Kasumi-1 (cell line): ENCODE measurements around the gene SMC1A.
"Not testable (repeated sequence)": the region's sequence is repeated elsewhere in the genome, so short reads cannot be mapped to it uniquely, and the experiment has no call there.

Experiments
- DNase-seq, 2 experiments: peaks; one replicate each; lab custom pipeline; 2025; lab: John Stamatoyannopoulos, UW

Gene SMC1A

GRCh38 chrX:53422086-53422860 is at the start of gene SMC1A:
SMC1A (minus strand) TSS chrX:53422654; CDS start chrX:53422600, 54 bp downstream.
- peak; percentile 83 to 89 for DNase-seq

- DNase-seq, result no peak
Observed at GRCh38 chrX:53471346-53471745, 48.9 kb upstream of the SMC1A start.

- not testable (repeated sequence) for DNase-seq
Observed at GRCh38 chrX:53468659-53469058, 46.2 kb upstream of the SMC1A start.

- DNase-seq, result peak; percentile 2 to 27
Observed at GRCh38 chrX:53458082-53458481, 35.6 kb upstream of the SMC1A start.

GRCh38 chrX:53456254-53456653 is 33.8 kb upstream of the SMC1A start:
- no peak for DNase-seq

- no peak for DNase-seq
Observed at GRCh38 chrX:53452812-53453211, 30.4 kb upstream of the SMC1A start.

- no peak for DNase-seq
Observed at GRCh38 chrX:53449632-53450031, 27.2 kb upstream of the SMC1A start.

GRCh38 chrX:53447441-53447840 is 25.0 kb upstream of the SMC1A start:
- DNase-seq, result no peak

- peak; percentile 36 to 49 for DNase-seq
Observed at GRCh38 chrX:53445977-53446376, 23.5 kb upstream of the SMC1A start.

GRCh38 chrX:53442322-53442631 is 19.8 kb upstream of the SMC1A start:
- peak; percentile 41 to 43 for DNase-seq

- DNase-seq, result peak; percentile 24 to 38
Observed at GRCh38 chrX:53441531-53442321, 19.3 kb upstream of the SMC1A start.

GRCh38 chrX:53440621-53441517 is 18.4 kb upstream of the SMC1A start:
- DNase-seq, result peak; percentile 47 to 53

- no peak for DNase-seq
Observed at GRCh38 chrX:53440101-53440500, 17.6 kb upstream of the SMC1A start.

- no peak for DNase-seq
Observed at GRCh38 chrX:53438832-53439230, 16.4 kb upstream of the SMC1A start.

- no peak for DNase-seq
Observed at GRCh38 chrX:53438174-53438831, 15.8 kb upstream of the SMC1A start.

GRCh38 chrX:53437206-53437605 is 14.8 kb upstream of the SMC1A start:
- no peak for DNase-seq

- peak; percentile 49 to 72 for DNase-seq
Observed at GRCh38 chrX:53435997-53436396, 13.5 kb upstream of the SMC1A start.

GRCh38 chrX:53433651-53434639 is 11.5 kb upstream of the SMC1A start, which contains the start of gene HSD17B10:
HSD17B10 (minus strand) TSS chrX:53434370; CDS start chrX:53434345, 25 bp downstream.
- DNase-seq, result peak; percentile 78 to 82

GRCh38 chrX:53430231-53430630 is 7.8 kb upstream of the SMC1A start:
- DNase-seq, result no peak

- DNase-seq, result no peak
Observed at GRCh38 chrX:53429755-53430154, 7.3 kb upstream of the SMC1A start.
